Left cardiac atrium (tissue), 4 donors: ENCODE measurements around the gene FAM167B. TPM values are rescaled to one million over a fixed set of nuclear protein-coding genes. Genes with fewer than 3 reads are reported as not detected.
A peak's percentile ranks its signal among the peaks of the same experiment; 100 is the strongest.
"Not testable (repeated sequence)": the region's sequence is repeated elsewhere in the genome, so short reads cannot be mapped to it uniquely, and the experiment has no call there.

ENCODE experiments used
- ATAC-seq, 2 donors: fragments of 200-7000 bp; cut with Tn5 transposase; one replicate each; pipeline ENCODE4 v1.9.1; 2020; ENCODE audit warnings: mild to moderate bottlenecking in 2 of 2, moderate library complexity in 2 of 2
- DNase-seq: peaks from one replicate; pipeline ENCODE4 v3.0.0-alpha.2; 2020
- intact Hi-C, 2 donors: fragments of 100-400 bp; cut with DNase I; formaldehyde crosslinking; loops; one replicate each; pipeline versions ENCODE4 v1.14.1 to v1.15.1; 2022 to 2023
- total RNA-seq, 2 donors: library from RNA; stranded (reverse); fragmentation: NEBNext Ultra II Directional; extraction: Animal tissue kit (Norgen Biotek cat#: 25700); gene quantifications; one replicate each; pipeline ENCODE4 v1.2.1, GENCODE V29; 2021
- donor health status: DM: no; HTN: yes; CAD: no.
- donor health status: DM: no; HTN: yes; CAD: no; lungs with severe emphysema.
- donor health status: DM: yes; HTN: yes; CAD: no.
- donor health status: Dilated cardiomyopathy.

FAM167B gene
- total RNA-seq, 2 donors from 2014 or later: 5.5 to 9.8 TPM

GRCh38 chr1:32250893-32251716 lies 4.1 kb downstream of the FAM167B start, which contains the start of gene LCK:
TSS of gene LCK (plus strand) at chr1:32251265. CDS start at chr1:32274330, 23,065 bp downstream.
- ATAC-seq: no peak
- intact Hi-C loops: no loop called here
- DNase-seq: no peak

- DNase-seq: no peak
- intact Hi-C loops: no loop called here
- ATAC-seq: no peak
Observed at GRCh38 chr1:32255072-32256071, 8.3 kb downstream of the FAM167B start.

DNA sequence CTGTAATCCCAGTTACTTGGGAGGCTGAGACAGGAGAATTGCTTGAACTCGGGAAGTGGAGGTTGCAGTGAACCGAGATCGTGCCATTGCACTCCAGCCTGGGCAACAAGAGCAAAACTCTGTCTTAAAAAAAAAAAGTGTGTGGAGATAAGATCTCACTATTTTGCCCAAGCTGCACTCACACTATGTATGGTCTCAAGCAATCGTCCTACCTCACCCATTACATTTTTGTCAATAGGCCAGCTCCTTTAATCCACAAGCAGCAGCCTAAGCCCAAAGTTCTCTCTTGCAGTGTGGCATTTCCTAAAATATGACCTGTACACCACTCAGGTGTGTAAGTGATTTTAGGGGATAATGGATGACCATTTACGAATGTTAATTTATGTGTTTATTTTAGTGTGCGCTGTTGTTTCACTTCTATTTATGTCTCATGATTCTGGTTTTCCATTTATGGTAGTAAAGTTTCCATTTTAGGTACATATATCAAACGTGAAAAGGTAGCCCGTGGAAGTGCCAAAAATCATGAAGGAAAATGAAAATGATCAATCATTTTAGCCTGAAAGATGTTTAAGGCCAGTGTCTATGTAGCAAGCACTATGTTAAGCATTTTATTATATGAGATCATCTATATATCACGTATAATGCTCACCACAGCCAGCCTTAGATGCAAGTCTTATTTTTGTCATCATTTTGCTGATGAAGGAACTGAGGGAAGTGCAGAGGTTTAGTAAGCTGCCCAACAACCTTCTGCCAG lies 9.6 kb downstream of the FAM167B start:
- ATAC-seq (no peak), DNase-seq (no peak)
- intact Hi-C loops: no loop called here

DNA sequence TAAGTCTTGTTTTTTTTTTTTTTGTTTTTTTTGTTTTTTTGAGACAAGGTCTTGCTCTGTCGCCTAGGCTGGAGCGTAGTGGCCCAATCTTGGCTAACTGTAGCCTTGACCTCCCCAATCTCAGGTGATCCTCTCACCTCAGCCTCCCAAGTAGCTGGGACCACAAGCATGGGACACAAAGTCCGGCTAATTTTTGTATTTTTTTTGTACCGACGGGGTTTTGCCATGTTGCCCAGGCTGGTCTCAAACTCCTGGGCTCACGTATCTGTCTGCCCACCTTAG lies 10.1 kb downstream of the FAM167B start:
- intact Hi-C loops: no loop called here
- ATAC-seq: no peak
- no peak for DNase-seq

DNA sequence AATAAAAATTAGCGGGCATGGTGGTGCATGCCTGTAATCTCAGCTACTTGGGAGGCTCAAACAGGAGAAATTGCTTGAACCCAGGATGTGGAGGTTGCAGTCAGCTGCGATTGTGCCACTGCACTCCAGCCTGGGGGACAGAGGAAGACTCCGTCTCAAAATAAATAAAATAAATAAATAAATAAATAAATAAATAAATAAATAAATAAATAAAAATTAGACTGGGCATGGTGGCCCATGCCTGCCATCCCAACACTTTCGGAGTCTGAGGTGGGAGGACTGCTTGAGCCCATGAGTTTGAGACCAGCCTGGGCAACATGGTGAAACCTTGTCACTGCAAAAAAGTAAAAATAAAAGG lies 16.2 kb downstream of the FAM167B start:
- ATAC-seq, intact Hi-C loops, DNase-seq: not testable (repeated sequence)

DNA sequence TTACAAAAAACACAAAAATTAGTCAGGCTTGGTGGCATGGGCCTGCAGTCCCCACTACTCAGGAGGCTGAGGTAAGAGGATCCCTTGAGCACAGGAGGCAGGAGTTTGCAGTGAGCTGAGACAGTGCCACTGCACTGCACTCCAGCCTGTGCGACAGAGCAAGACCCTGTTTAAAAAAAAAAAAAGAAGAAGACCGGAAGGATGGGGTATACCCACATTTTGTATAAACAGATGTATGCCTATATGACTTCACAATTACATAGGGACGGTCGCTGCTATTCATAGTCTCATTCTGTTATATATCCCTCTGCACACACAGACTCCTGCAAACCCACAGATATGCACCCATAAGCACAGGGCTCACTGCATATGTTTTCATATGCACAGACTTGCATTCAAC lies 16.7 kb downstream of the FAM167B start:
- DNase-seq: no peak

GRCh38 chr1:32265846-32266245 lies 18.8 kb downstream of the FAM167B start:
- DNase-seq (no peak), ATAC-seq (no peak)
- intact Hi-C loops: no loop called here

More for the DNA sequence above, 16.7 kb downstream of the FAM167B start:
- ATAC-seq: no peak
- intact Hi-C loops: no loop called here

DNA sequence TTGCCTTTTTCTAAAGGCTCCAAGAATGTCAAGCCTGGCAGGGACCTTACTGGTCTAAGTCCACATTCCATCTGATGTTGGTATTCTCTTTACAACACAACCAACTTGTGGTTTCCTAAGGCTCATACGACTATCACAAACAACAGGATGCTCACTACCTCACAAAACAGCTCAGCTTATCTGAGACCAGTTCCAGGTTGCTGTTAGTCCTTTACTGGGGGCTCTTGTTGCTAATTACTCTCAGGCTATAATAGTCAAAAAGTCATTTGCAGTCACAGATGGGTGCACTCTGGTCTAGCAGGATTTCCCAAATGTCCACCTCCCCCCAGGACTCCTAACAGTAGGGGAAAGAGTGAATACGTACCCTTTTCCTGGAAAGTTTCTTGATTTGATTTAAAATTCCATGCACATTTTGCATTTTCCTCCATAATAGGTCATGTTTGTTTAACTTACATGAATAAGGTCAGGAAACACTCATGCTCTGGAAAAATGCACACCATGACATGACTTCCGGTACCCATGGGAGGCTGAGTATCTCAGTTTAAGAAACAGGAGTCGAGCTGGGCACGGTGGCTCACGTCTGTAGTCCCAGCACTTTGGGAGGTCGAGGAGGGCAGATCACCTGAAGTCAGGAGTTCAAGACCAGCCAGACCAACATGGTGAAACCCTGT lies 20.0 kb downstream of the FAM167B start:
- intact Hi-C loops: no loop called here
- DNase-seq: no peak
- ATAC-seq: no peak

- intact Hi-C loops: no loop called here
Observed at GRCh38 chr1:32269744-32270143, 22.7 kb downstream of the FAM167B start.

DNA sequence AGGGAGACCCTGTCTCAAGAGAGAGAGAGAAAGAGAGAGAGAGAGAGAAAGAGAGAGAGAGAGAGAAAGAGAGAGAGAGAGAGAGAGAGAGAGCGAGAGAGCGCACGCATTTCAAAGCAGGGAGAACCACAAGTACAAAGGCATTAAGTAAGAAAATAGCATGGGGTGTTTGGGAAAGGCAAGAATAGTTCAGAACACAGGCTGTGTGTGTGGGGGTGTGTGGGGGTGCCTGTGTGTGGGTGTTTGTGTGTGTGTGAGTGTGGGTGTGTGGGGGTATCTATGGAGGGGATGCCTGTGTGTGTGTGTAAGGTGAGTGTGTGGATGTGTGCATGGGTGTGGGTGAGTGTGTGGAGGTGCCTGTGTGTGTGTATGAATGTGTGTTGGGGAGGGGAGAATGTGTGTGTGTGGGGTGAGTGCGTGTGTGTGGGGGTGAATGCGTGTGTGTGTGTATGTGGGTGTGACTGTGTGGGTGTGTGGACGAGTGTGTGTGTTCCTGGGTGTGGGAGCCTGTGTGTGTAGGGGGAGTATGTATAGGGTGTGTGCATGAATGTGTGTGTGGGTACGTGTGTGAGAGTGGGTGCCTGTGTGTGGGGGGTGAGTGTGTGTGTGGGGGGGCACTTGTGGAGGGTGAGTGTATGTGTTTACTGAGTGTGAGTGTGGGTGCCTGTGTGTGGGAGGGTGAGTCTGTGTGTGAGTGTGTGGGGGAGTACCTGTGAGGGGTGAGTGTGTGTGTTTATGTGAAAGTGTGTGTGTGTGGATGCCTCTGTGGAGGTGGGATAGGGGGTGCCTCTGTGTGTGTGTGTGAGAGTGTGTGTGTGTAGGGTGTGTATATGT lies 25.8 kb downstream of the FAM167B start:
- ATAC-seq: no peak
- intact Hi-C loops: no loop called here
- no peak for DNase-seq

More at GRCh38 chr1:32269744-32270143, 22.7 kb downstream of the FAM167B start:
- DNase-seq (no peak), ATAC-seq (no peak)

GRCh38 chr1:32273391-32274208 lies 26.6 kb downstream of the FAM167B start:
- intact Hi-C loops: no loop called here
- ATAC-seq (peak; percentile 29 to 65), DNase-seq (no peak)

DNA sequence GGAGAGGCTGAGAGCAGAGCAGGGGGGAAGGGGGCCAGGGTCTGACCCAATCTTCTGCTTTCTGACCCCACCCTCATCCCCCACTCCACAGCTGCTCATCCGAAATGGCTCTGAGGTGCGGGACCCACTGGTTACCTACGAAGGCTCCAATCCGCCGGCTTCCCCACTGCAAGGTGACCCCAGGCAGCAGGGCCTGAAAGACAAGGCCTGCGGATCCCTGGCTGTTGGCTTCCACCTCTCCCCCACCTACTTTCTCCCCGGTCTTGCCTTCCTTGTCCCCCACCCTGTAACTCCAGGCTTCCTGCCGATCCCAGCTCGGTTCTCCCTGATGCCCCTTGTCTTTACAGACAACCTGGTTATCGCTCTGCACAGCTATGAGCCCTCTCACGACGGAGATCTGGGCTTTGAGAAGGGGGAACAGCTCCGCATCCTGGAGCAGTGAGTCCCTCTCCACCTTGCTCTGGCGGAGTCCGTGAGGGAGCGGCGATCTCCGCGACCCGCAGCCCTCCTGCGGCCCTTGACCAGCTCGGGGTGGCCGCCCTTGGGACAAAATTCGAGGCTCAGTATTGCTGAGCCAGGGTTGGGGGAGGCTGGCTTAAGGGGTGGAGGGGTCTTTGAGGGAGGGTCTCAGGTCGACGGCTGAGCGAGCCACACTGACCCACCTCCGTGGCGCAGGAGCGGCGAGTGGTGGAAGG lies 27.8 kb downstream of the FAM167B start:
- ATAC-seq (no peak), DNase-seq (no peak)
- intact Hi-C loops: no loop called here

- intact Hi-C loops: no loop called here
- ATAC-seq (peak in 1 of 2 donors; percentile 22), DNase-seq (no peak)
Observed at GRCh38 chr1:32275424-32275823, 28.4 kb downstream of the FAM167B start.

- DNase-seq: no peak
- intact Hi-C loops: no loop called here
- no peak for ATAC-seq
Observed at GRCh38 chr1:32276032-32276782, 29.2 kb downstream of the FAM167B start.

DNA sequence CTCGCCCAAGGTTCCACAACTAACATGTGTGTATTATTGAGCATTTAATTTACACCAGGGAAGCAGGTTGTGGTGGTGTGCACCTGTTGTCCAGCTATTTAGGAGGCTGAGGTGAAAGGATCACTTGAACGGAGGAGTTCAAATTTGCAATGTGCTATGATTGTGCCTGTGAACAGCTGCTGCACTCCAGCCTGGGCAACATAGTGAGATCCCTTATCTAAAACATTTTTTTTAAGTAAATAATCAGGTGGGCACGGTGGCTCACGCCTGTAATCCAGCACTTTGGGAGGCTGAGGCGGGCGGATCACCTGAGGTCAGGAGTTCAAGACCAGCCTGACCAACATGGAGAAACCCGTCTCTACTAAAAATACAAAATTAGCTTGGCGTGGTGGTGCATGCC lies 37.8 kb downstream of the FAM167B start:
- ATAC-seq, DNase-seq, intact Hi-C loops: not testable (repeated sequence)

DNA sequence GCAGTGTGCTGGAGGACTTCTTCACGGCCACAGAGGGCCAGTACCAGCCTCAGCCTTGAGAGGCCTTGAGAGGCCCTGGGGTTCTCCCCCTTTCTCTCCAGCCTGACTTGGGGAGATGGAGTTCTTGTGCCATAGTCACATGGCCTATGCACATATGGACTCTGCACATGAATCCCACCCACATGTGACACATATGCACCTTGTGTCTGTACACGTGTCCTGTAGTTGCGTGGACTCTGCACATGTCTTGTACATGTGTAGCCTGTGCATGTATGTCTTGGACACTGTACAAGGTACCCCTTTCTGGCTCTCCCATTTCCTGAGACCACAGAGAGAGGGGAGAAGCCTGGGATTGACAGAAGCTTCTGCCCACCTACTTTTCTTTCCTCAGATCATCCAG lies 38.6 kb downstream of the FAM167B start:
- intact Hi-C loops: no loop called here
- ATAC-seq: no peak
- DNase-seq: no peak
